CD4-positive, alpha-beta T cell treated with Interleukin-15 for 1 hour (primary cell): ENCODE data around the gene RSRC1.
"Not testable (repeated sequence)": the region's sequence is repeated elsewhere in the genome, so short reads cannot be mapped to it uniquely, and the experiment has no call there.

Experiments
- DNase-seq: peaks from one replicate; pipeline ENCODE4 v3.0.0-alpha.2; 2020

The RSRC1 gene

DNA sequence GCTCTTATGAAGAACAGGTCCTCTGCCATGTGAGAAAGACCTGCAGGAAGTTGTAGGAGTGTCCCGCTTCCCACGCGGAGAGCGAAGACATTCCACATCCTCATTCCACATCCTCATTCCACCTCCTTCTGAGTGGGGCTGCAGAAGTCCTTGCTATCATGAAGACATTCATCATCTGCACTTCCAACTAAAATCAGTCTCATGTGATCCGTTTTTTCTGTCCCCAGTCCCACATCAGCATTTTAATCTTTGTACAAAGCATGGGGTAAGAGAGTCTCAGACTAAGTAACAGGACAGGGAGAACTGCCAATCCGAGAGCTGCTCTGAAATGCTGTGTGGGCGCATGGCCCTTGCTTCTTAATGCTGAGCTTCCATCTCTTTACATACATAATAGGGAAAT is 227.2 kb downstream of the RSRC1 start:
- no peak for DNase-seq

DNA sequence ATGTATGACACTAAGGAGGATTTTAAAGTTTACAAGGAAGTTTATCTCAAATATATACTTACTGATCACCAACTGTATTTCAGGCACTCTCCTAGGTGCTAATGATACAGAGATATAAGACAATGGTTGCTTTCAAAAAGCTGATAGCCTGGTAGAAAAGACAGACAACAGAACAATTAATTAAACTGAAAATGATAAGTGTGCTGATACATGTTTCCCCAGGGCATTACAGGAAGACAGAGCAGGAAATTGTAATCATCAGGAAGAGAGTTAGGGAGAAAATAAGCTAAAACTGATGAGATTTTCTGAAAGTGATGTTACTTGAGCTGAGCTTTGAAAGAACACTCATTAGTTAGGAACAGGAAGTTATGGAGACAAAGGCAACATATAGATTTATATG is 229.7 kb downstream of the RSRC1 start:
- DNase-seq = no peak

DNA sequence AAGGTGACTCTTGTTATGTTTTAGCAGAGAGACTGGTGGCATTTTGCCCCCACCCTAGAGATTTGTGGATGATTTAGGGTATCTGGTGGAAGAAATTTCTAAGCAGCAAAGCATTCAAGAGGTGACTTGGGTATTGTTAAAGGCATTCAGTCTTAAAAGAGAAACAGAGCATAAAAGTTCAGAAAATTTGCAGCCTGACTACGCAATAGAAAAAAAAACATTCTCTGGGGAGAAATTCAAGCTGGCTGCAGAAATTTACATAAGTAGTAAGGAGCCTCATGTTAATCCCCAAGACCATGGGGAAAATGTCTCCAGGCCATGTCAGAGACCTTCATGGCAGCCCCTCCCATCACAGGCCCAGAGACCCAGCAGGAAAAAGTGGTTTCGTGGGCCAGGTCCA is 231.1 kb downstream of the RSRC1 start:
- not testable (repeated sequence) for DNase-seq

DNA sequence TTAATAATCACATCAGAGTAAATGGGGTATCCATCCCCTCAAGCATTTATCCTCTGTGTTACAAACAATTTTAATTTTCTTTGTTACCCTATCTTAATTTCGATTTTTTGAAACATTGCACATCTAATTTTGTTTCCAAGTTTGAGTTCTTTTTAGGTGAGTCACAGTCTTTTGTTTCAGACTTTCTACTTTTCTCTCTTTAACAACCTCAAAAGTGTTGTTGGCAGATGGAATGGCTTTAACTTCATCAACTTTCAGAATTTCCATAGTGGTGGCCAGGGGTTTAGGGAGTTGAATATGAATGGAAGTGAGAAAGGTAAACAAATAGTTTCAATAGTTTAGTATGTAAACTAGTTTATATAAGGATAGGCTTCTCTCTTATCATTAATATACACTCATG is 238.1 kb downstream of the RSRC1 start:
- DNase-seq = no peak

DNA sequence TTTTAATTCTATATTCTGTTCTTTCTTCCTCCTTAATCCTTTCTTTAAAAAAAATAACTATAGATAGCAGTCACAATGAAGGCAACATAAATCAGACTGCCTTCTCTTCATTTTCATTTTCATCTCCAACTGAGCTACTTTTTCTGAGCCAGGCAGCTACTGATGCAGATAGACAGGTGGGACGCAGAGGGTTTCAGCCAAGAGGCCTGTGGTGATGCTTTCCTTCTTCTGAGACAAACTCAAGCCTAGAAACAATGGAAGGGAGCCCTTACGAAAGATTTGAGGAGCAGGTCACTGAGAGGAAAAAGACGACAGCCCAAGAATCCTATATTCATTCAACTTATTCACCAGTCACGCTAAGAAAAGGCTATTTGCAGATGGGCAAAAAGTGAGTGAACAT is 241.1 kb downstream of the RSRC1 start:
- DNase-seq = no peak

DNA sequence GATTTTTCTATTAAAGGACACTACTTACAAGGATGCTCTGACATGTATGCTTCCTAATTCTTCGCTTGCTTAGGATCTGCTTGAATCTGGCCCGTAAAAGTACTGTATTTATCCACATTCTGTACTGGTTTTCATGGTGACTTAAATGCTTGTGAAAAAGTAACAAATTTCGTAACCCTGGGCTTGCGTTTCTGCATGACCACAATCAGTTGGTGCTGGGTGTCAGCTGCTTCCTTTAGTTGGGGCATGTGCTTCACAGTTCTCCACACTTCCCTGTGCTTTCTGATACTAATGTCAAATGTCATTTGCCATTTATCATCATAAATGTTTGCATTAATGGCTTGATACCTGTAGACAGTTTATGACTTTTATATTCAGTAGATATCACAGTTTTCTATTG is 242.7 kb downstream of the RSRC1 start:
- no peak for DNase-seq

DNA sequence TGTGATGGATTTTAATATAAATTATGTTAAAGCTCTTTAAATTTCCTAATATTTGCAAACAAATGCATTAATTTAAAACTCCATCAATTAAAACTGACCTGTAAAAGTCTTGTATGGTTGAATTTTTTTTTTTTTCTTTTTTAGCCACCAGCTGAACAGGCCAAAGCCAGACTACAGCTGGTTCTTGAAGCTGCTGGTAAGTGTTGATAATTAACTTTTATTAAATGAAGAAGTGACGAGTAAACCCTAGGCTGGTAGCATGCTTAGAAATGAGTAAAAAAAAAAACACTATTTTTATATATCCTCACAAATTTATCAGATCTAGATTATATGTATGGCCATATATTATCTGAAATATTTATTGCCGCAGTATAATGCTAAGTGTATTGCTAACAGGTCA is 244.8 kb downstream of the RSRC1 start:
- DNase-seq = no peak

DNA sequence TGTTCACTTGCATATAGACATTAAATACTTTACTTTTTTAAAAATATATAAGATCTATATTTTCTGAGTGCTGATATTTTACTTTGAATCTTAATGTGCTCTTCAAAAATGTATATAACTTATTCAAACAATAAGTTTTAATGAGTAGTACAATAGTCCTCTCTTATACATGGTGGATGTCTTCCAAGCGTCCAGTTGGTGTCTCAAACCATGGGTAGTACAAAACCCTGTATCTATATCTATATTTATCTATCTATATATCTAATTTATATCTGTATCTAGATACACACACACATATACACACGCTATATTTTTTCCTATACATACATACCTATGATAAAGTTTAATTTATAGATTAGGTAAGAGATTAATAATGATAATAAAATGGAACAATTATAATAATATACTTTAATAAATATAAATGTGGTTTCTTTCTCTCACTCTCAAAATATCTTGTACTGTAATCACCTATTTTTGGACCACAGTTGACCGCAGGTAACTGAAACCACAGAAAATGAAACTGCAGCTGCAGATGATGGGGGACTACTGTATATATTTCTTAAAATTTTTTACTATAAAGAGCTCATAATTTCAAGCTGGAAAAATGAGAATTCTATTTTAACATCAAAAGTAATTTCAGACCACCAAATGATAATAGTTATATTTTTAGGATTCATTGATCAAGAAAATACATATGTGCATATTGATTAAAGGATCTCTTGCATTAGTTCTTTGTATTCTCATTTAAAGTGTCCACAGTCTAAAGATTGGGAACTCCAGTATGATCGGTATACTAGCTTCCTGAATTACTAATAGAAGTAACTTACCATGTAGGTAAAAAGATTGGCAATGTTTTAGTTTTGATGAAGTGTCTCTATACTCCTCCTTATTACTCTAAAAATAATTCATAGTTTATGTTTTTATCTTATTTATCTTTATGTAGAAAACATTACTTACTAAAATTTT is 246.0 kb downstream of the RSRC1 start:
- DNase-seq = no peak

DNA sequence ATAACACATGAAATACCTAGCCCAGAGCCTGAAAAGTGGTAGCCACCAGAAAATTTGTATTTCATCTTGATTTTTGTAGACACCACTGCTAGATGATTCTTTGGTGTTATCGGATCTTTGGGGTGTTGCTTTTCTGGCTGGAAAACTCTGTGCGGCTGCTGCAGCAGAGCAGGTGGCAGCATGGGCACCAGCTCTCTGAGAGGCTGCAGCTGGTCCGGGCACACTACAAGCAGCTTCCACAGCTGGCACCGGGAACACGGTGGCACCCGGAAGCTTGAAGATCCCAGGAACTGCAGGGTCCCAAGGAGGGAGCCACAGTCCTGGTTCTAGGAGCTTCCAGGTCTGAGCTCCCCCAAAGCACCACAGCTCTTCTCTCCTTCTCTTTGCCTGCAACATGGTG is 249.4 kb downstream of the RSRC1 start:
- no peak for DNase-seq

DNA sequence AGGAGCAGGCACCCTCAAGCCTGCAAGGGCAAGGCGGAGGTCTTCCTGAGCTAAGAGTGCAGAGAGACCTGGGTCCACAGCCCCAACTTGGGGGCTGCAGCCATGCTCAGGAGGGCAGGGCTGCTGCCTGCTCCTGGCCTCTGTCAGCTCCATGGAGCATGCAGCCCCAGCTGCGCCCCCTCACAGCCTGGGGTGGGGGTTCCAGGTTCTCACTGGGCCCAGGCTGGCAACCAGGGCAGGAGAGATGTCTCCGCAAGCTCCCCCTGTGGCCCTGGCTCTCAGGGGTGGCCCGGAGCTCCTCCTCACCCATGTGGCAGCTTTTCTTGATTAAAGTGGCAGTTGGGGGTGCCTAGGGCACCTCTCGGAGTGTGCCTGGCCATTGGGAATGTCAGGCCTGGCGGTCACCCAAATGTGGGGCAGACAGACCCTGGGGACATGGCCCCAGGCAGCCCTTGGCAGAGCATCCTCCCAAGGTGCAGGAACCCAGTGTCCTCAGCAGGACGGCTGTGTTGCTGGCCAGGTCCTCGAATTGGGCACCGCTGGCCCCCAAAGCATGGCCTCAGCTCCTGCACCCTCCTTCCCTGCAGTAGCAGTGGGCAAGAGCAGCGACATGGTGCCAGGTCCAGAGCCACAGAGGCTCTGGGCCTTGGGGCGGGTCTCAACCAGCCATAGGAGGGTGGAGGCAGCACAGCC is 251.0 kb downstream of the RSRC1 start:
- no peak for DNase-seq

DNA sequence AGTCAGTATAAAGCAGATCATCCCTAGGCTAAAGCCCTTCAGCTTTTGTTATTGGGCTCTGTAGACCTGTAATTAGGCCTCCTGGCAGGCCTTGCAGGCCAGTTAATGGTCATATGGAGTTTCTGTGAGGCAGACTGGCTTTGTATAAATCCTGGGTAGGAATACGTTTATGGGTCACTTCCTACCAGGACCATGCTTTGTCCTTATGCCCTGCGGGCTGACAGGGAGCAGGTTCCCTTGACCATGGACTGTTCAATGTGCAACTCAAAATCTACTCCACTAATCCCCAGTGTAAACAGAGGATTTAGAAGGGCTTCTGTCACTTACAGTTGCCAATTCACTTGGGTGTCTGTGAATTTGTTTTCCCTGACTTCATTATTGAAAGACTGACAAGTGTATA is 258.4 kb downstream of the RSRC1 start:
- no peak for DNase-seq

DNA sequence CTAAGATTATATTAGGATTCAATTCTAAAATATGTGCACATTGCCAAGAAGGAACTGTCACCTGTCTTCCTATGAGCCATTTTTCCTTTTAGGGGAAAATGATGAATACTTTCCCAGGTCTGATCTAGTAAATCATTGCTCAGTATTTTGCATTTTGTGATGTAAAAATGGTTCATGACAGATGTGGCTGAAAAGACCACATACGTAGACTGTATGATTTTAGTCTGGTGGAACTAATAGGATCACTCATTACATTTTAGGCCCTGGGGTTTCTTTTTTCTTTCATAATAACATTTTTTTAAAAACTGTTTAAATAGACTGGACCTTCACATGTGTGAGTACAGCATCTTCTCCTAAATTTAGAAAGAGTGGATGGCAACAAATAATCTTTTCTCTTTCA is 259.4 kb downstream of the RSRC1 start:
- no peak for DNase-seq

DNA sequence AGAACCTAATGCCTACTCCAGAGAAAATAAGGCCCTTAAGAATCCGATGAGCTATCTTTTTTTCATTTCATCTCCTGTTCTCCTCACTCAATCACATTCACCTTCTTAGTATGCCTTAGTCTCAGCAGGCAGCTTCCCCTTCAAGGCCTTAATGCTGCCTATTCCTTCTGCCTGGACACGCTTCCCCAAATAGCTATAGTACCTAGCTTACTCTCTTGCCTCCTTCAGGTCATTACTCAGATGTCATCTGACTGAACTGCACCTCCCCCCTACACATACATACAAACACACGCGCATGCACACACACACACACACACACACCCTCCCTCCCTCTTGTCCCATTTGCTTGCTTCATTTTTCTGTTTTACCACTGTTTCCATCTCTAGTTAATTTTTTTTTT is 269.6 kb downstream of the RSRC1 start:
- no peak for DNase-seq

DNA sequence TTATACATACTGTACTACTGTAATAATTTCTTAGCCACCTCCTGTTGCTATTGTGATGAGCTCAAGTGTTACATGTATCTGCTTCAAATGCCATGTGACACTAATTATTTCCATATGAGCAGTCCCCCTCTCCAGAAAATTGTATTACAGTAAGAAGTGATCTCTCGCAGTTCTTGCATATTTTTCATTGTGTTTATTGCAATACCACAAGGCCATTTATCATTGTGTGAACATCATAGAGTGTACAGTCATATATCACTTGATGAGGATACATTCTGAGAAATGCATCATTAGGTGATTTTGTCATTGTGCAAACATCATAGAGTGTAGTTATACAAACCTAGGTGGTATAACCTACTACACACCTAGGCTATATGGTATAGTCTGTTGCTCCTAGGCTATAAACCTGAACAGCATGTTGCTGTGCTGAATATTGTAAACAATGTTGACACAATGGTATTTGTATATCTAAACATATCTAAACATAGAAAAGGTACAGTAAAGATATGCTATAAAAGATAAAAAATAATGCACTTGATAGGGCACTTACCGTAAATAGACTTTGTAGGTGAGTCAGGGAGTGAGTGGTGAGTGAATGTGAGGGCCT is 271.5 kb downstream of the RSRC1 start:
- DNase-seq = no peak

DNA sequence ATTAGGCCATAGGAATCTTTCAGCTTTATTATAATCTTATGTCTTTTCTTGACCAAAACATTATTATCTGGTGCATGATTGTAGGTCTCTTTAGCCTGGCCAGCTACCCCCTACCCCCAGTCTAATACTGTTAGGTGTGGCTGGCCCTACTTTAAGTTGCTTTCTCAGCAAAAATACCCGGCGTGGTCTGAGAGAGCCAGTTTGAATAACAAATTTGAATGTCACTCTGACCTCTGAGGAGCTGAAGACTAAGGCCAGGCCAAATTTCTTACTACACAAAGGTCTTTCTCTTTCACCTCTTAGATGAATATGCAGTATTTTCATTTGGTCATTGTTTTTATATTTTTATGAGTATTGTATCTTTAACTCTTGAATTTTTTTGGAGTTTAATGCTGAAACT is 272.6 kb downstream of the RSRC1 start:
- DNase-seq = no peak

DNA sequence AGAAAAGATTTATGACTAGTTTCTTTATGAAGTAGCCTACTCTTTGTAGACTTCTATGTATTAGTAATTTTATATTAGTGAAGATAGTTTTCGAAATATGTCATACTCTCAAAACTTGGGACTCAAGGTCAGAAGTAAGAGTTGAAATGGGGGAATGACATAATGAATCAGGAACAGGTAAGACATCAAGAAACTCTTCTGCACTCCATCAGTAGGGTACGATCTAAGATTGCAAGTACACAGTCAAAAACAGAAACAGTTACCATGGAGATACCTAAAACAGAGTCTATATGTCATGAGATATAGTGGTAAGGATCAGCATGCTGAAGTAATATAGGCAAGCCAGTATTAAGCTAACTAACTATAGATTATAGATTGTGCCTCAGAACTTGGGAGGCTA is 274.1 kb downstream of the RSRC1 start:
- no peak for DNase-seq

DNA sequence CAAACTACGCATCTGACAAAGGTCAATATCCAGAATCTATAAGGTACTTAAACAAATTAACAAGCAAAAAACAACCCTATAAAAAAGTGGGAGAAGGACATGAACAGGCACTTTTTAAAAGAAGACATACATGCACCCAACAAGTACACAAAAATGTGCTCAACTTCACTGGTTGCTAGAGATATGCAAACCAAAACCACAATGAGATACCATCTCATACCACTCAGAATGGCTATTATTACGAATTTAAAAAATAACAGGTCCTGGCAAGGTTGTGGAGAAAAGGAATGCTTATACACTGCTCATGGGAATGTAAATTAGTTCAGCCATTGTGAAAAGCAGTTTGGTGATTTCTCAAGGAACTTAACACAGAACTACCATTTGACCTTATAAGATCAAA is 285.5 kb downstream of the RSRC1 start:
- DNase-seq = no peak

DNA sequence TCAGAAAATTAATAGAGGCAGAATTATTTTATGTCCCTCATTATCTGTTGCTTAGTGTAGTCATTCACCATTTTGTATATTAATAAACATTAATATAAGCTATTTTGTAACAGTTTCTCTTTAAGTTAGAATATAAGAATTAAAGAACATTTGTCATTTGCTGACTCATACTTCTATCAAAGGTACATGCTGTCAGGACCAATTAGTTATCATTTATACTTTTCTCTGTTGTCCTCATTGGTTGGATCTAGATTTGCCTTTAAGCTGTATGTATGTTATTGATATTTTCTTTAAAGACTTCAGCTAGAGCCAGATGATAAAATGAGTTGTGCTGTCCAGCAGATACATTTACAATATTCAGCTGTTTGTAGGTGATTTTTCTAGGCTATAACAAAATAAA is 292.7 kb downstream of the RSRC1 start:
- no peak for DNase-seq

DNA sequence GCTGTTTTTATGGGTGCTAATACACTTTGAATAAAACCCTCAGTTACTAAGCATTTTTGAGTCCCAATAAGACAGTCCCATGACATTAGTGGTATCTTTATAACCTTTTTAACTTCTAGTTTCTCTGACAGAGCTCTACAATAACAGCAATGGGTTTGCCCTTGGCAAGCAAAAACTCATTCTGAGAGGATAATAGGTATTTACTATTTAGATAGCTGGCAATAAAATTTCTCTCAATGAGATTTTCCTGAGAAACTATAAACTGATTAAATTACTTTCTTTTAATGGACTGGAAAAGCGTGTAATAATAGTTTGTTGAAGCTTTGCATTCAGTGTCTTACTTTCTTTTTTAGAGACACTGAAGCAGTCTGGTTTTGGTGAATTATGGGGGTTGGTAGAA is 293.1 kb downstream of the RSRC1 start:
- DNase-seq = no peak

DNA sequence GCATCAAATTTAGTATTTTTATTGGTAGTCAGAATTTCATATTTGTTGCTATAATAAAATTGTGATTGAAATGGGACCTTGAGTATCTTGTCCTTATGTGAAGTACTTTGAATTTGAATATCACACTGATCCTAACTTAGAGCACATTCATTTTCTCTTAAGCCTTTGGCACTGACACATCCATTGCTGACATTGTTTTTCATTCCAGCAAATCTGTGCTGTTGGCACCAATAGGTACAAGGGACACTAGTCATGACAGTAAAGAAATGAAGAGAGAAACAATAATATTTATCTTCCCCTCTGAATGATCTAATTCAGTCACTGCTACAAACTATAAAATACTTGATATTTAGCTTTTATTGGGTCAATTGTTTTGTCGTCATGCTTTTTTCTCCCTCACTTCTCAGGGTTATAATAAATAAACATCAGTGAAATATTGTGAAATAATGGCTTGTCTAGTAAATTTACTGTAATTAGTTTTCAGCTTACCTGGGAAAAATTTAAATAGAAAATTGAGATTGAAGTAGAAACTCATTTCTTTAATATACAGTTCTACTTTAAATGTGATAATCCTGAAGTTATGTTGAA is 294.3 kb downstream of the RSRC1 start:
- no peak for DNase-seq

DNA sequence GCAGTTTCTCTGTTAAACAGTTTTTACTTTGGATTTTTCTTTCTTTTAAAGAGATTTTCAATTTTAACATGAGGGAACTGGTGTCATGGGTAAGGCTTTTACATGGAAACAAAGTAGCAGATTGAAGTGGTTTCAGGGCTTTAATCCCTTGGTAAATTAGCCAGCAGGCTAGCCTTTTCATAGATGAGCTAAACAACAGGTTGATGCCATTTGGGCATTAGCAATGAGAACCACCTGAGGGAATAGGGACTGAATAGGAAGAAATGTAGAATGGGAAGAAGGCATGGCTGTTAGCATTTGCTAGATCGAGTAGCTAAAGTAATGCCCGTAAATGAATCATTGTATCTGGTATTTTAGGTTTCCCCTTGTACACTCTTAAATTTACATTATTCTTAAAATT is 295.6 kb downstream of the RSRC1 start:
- no peak for DNase-seq

DNA sequence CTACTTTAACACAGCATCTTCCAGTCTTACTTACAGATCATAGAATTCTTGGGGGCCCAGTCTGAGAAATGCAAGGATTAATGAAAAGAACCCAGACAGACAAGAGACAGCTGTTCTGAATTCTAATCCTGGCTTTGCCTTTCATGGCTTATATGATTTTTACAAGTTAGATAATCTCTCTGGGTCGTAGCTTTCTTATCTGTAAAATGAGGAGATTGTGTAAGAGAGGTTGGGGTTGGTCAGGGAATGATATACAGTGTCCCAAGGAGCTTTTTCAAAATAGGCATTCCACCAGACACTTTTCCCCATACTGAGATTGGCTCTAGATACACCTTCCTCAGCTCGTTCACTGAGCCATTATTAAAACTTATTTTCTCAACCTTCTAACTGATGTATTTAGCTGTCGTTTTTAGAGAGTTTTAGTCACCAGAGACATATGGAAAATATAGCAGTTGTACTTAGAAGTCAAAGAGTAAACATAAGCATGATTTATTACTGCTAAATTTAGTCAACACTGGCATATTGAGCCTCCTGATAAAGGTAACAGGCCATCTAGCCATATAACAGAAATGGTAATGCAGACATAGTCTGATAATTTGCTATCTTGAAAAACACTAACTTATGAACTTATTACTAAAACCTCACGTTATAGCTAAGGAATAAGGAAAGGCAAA is 298.1 kb downstream of the RSRC1 start:
- DNase-seq = no peak

DNA sequence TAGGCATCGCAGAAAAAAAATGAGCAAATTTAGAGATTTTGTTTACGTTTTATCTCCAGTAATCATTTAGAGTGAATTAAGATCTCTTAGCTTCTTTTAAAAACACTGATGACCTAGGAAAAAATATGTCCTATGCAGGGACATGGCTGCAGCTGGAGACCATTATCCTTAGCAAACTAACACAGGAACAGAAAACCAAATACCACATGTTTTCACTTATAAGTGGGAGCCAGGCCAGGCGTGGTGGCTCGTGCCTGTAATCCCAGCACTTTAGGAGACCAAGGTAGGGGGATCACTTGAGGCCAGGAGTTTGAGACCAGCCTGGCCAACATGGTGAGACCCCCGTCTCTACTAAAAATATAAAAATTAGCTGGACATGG is 298.6 kb downstream of the RSRC1 start:
- DNase-seq = not testable (repeated sequence)
